Caco-2 (cell line): Measurements from ENCODE around the gene VEPH1. TPM values are rescaled to one million over a fixed set of nuclear protein-coding genes. Genes with fewer than 3 reads are reported as not detected.

Experiments
- BruUV-seq: library from RNA; stranded (reverse); fragments of 400-500 nt; replicated peaks from 2 replicates; lab custom pipeline; 2021; lab: Mats Ljungman, UMichigan
- CTCF ChIA-PET: fragments of 300-600 bp; sonication (Branson Sonifier 250); formaldehyde crosslinking; loops from one replicate; lab custom pipeline; 2022; ENCODE audit warnings: antibody characterized with exemption; lab: Charles Lee
- POLR2A ChIA-PET: fragments of 300-600 bp; sonication (Branson Sonifier 250); formaldehyde crosslinking; loops from one replicate; lab custom pipeline; 2022; ENCODE audit warnings: antibody characterized with exemption; lab: Charles Lee
- DNase-seq, 2 experiments: peaks; one replicate each; pipeline versions ENCODE4 v3.0.0 to v3.0.0-alpha.2; 2020 to 2022
- H3K27me3 ChIP-seq: replicated peaks from 2 replicates; pipeline ENCODE4 v1.6.0; 2011; ENCODE audit warnings: low read length; ENCODE audit not compliant: control insufficient read depth, insufficient read depth
- H3K36me3 ChIP-seq: 2 replicates; pipeline ENCODE4 v1.5.1; 2011; ENCODE audit warnings: low read length; ENCODE audit not compliant: control insufficient read depth, insufficient read depth
- H3K4me1 ChIP-seq: fragments of 250-450 bp; sonication (Bioruptor Pico); 2 replicates; pipeline ENCODE4 v1.5.1; 2020; ENCODE audit warnings: mild to moderate bottlenecking
- H3K4me3 ChIP-seq: 2 replicates; pipeline ENCODE4 v1.5.1; 2011; ENCODE audit warnings: low read depth, mild to moderate bottlenecking, control low read depth, low read length
- H3K9me3 ChIP-seq: fragments of 250-450 bp; sonication (Bioruptor Pico); 2 replicates; pipeline ENCODE4 v1.5.1; 2020; ENCODE audit warnings: mild to moderate bottlenecking, moderate library complexity
- H3K27ac Mint-ChIP-seq: one replicate; pipeline ENCODE4 v1.8.0; 2022; ENCODE audit warnings: mixed read lengths; ENCODE audit not compliant: unreplicated experiment
- H3K27me3 Mint-ChIP-seq: one replicate; pipeline ENCODE4 v1.8.0; 2022; ENCODE audit warnings: mixed read lengths; ENCODE audit not compliant: insufficient read depth, unreplicated experiment
- H3K36me3 Mint-ChIP-seq: one replicate; pipeline ENCODE4 v1.8.0; 2022; ENCODE audit warnings: mild to moderate bottlenecking, mixed read lengths; ENCODE audit not compliant: insufficient read depth, unreplicated experiment
- H3K4me1 Mint-ChIP-seq: one replicate; pipeline ENCODE4 v1.8.0; 2022; ENCODE audit warnings: low read depth, mixed read lengths; ENCODE audit not compliant: unreplicated experiment
- H3K4me3 Mint-ChIP-seq: one replicate; pipeline ENCODE4 v1.8.0; 2022; ENCODE audit warnings: mild to moderate bottlenecking, moderate library complexity, mixed read lengths; ENCODE audit not compliant: unreplicated experiment
- H3K9me3 Mint-ChIP-seq: one replicate; pipeline ENCODE4 v1.8.0; 2022; ENCODE audit warnings: mixed read lengths; ENCODE audit not compliant: unreplicated experiment
- CTCF ChIP-seq, 2 experiments: fragments of 200-600 bp in 1 of 2; IDR thresholded peaks; 1 replicate in 1 of 2; 2 replicates in 1 of 2; pipeline versions ENCODE4 v1.5.1 to v1.8.0; 2011 to 2022; ENCODE audit warnings: antibody characterized with exemption in 1 of 2, control low read depth in 1 of 2, inconsistent platforms in 1 of 2, low read depth in 1 of 2, low read length in 1 of 2, mild to moderate bottlenecking in 1 of 2, moderate library complexity in 1 of 2; ENCODE audit not compliant: insufficient read depth in 1 of 2, severe bottlenecking in 1 of 2, unreplicated experiment in 1 of 2
- intact Hi-C: fragments of 100-400 bp; cut with micrococcal nuclease; formaldehyde crosslinking; loops from one replicate; pipeline ENCODE4 v1.10.0; 2022; ENCODE audit not compliant: unreplicated experiment
- total RNA-seq: library from RNA; stranded (reverse); gene quantifications from 2 replicates; pipeline ENCODE4 v1.2.3, GENCODE V29; 2022

VEPH1 gene
- total RNA-seq, 1 experiment from 2014 or later: 12.0 TPM

- Histone ChIP-seq H3K27me3 (no peaks in the 10 kb centered on the region), H3K4me3 (no peak overlapping the region), H3K9me3 (peaks cover 3% of the 10 kb centered on the region; the same call in 1 of the 2 replicates), H3K36me3 (no peaks in the 10 kb centered on the region), H3K4me1 (no peaks in the 10 kb centered on the region)
- intact Hi-C loops: no loop called here
- no peaks in the 10 kb centered on the region for H3K4me1 Mint-ChIP-seq
- TF ChIP-seq CTCF (IDR thresholded peaks at IDR 0.05; ENCODE audit: insufficient read depth in 1 of 2, low read depth in 1 of 2, low read length in 1 of 2, severe bottlenecking in 1 of 2, unreplicated experiment in 1 of 2): no peak
- H3K4me3 Mint-ChIP-seq: no peak overlapping the region
- H3K27me3 Mint-ChIP-seq: peaks cover 3% of the 10 kb centered on the region
- no peaks in the 10 kb centered on the region for H3K9me3 Mint-ChIP-seq
- H3K36me3 Mint-ChIP-seq: no peaks in the 10 kb centered on the region
- ChIA-PET POLR2A (no interaction called here), CTCF (no interaction called here)
- no TSS peak for BruUV-seq
- no peak for DNase-seq
- no peak overlapping the region for H3K27ac Mint-ChIP-seq
Observed at GRCh38 chr3:157479464-157480243, 23.6 kb downstream of the VEPH1 start.

DNA sequence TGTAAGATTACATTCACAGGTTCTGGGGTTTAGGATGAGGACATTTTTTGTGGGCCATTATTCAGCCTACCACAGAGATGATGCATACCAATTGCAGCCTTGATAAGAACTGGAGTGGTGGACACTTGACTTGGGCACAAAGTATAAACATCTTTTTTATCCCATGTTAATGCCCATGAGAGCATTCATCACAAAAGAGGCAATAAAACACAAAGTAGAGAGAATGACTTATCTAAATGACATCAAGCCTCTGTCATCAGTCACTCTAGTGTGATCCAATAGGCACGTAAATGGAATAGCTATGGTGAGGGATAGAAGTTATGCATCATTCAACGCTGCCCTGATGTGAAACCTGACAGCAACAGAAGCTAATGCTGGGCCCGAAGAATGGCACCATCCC, 25.8 kb downstream of the VEPH1 start:
- no peak for DNase-seq
- Mint-ChIP-seq H3K4me3 (no peak overlapping the region), H3K4me1 (no peaks in the 10 kb centered on the region), H3K27ac (no peak overlapping the region), H3K27me3 (peaks cover 3% of the 10 kb centered on the region), H3K36me3 (no peaks in the 10 kb centered on the region), H3K9me3 (no peaks in the 10 kb centered on the region)
- H3K36me3 ChIP-seq: no peaks in the 10 kb centered on the region
- no TSS peak for BruUV-seq
- H3K27me3 ChIP-seq: no peaks in the 10 kb centered on the region
- H3K4me1 ChIP-seq: no peaks in the 10 kb centered on the region
- intact Hi-C loops: no loop called here
- TF ChIP-seq CTCF (IDR thresholded peaks at IDR 0.05; ENCODE audit: insufficient read depth in 1 of 2, low read depth in 1 of 2, low read length in 1 of 2, severe bottlenecking in 1 of 2, unreplicated experiment in 1 of 2): no peak
- H3K9me3 ChIP-seq: 0 out of 2 replicates have a peak, but pooled peaks cover 3% of the 10 kb centered on the region
- no peak overlapping the region for H3K4me3 ChIP-seq
- CTCF ChIA-PET: no interaction called here
- POLR2A ChIA-PET: no interaction called here

GRCh38 chr3:157475921-157476414, 27.2 kb downstream of the VEPH1 start:
- Histone ChIP-seq H3K9me3 (no peaks in the 10 kb centered on the region), H3K4me3 (no peak overlapping the region), H3K36me3 (no peaks in the 10 kb centered on the region), H3K4me1 (no peaks in the 10 kb centered on the region), H3K27me3 (no peaks in the 10 kb centered on the region)
- H3K36me3 Mint-ChIP-seq: no peaks in the 10 kb centered on the region
- POLR2A ChIA-PET: no interaction called here
- H3K27ac Mint-ChIP-seq: no peak overlapping the region
- no peaks in the 10 kb centered on the region for H3K9me3 Mint-ChIP-seq
- peaks cover 3% of the 10 kb centered on the region for H3K27me3 Mint-ChIP-seq
- intact Hi-C loops: no loop called here
- no TSS peak for BruUV-seq
- CTCF ChIA-PET: no interaction called here
- no peak for TF ChIP-seq CTCF (IDR thresholded peaks at IDR 0.05; ENCODE audit: insufficient read depth in 1 of 2, low read depth in 1 of 2, low read length in 1 of 2, severe bottlenecking in 1 of 2, unreplicated experiment in 1 of 2)
- no peak for DNase-seq
- H3K4me1 Mint-ChIP-seq: no peaks in the 10 kb centered on the region
- H3K4me3 Mint-ChIP-seq: no peak overlapping the region
